Kidney epithelial cell (primary cell): ENCODE results near the gene BIRC7. TPM values are rescaled to one million over a fixed set of nuclear protein-coding genes. Genes with fewer than 3 reads are reported as not detected.

Experiments
- DNase-seq: peaks from one replicate; pipeline ENCODE4 v3.0.0-alpha.2; 2010; ENCODE audit warnings: low read depth
- H3K27me3 ChIP-seq: 2 replicates; pipeline ENCODE4 v1.6.0; 2011; ENCODE audit warnings: low read length; ENCODE audit not compliant: control insufficient read depth, insufficient read depth
- H3K36me3 ChIP-seq: 2 replicates; pipeline ENCODE4 v1.5.1; 2011; ENCODE audit warnings: low read length; ENCODE audit not compliant: control insufficient read depth, insufficient read depth
- H3K4me3 ChIP-seq: 2 replicates; pipeline ENCODE4 v1.5.1; 2011; ENCODE audit warnings: low read depth, mild to moderate bottlenecking, control low read depth, low read length
- total RNA-seq: library from RNA; depleted of rRNA; stranded (reverse); fragments of >200 nt; gene quantifications from 2 replicates; pipeline ENCODE4 v1.2.3, GENCODE V29; 2015
- TF ChIP-seq, protein P1 (sequence below): IDR thresholded peaks from 2 replicates; pipeline ENCODE4 v1.5.1; 2011; ENCODE audit warnings: mild to moderate bottlenecking, moderate library complexity, low read length, control low read depth, inconsistent platforms; ENCODE audit not compliant: insufficient read depth, poor library complexity, severe bottlenecking

The BIRC7 gene, protein sequence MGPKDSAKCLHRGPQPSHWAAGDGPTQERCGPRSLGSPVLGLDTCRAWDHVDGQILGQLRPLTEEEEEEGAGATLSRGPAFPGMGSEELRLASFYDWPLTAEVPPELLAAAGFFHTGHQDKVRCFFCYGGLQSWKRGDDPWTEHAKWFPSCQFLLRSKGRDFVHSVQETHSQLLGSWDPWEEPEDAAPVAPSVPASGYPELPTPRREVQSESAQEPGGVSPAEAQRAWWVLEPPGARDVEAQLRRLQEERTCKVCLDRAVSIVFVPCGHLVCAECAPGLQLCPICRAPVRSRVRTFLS
- total RNA-seq: 12.8 and 19.2 TPM in 2 replicates

DNA sequence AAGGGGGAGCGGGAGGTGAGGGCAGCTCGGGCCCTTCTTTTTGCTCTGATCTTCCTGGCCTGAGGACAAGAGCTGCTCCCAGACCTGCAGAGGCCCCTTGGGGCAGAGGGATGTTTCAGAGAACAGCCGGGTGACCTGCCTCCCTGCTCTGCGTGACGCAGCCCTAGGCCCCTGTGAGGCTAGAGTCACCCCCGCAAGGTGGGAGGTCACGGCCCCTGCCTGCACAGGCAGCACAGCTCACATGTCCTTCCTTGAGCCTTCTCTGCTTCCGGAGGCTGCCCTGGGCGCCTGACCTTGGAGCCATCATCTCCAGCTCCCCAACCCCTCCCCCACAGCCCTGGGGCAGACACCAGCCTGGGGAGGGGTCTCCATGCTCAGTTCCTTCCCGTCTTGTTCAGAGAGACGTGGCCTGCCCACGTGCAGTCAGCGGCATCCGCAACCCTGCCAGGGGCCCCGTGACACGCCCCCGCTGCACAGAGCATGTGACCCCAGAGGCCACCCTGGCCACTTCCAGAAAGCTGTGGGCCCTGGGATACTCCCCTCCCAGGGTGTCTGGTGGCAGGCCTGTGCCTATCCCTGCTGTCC lies at the start of gene BIRC7:
BIRC7 (plus strand) TSS at position 507 of the 585 bp plus-strand sequence. CDS start 192 bp downstream, outside the sequence.
- H3K4me3 ChIP-seq: no peak within 1 kb of the TSS
- TF ChIP-seq, protein P1, sequence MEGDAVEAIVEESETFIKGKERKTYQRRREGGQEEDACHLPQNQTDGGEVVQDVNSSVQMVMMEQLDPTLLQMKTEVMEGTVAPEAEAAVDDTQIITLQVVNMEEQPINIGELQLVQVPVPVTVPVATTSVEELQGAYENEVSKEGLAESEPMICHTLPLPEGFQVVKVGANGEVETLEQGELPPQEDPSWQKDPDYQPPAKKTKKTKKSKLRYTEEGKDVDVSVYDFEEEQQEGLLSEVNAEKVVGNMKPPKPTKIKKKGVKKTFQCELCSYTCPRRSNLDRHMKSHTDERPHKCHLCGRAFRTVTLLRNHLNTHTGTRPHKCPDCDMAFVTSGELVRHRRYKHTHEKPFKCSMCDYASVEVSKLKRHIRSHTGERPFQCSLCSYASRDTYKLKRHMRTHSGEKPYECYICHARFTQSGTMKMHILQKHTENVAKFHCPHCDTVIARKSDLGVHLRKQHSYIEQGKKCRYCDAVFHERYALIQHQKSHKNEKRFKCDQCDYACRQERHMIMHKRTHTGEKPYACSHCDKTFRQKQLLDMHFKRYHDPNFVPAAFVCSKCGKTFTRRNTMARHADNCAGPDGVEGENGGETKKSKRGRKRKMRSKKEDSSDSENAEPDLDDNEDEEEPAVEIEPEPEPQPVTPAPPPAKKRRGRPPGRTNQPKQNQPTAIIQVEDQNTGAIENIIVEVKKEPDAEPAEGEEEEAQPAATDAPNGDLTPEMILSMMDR: no peak

DNA sequence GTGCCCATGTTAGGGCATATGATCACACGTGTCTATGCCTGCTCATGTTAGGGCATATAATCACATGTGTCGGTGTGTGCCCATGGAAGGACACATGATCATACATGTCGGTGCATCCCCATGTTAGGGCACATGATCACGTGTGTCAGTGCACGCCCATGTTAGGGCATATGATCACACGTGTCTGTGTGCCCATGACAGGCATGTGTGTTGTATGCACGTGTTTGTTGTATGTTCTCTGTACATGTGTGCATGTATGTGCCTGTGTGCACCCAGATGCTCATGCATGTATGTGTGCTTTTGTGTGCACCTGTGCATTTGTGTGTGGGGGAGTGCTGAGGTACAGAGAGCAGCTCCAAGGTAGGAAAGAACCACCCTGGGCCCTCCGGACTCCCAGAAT lies 49.6 kb upstream of the BIRC7 start:
- H3K36me3 ChIP-seq: no peaks in the 10 kb centered on the region
- TF ChIP-seq, protein P1: no peak
- no peak for DNase-seq
- peaks cover 24% of the 10 kb centered on the region for H3K27me3 ChIP-seq
- no peak overlapping the region for H3K4me3 ChIP-seq

More for the DNA sequence above, at the start of gene BIRC7:
- no peak for DNase-seq
- H3K27me3 ChIP-seq: peaks cover 2% of the 10 kb centered on the region
- no peaks in the 10 kb centered on the region for H3K36me3 ChIP-seq

DNA sequence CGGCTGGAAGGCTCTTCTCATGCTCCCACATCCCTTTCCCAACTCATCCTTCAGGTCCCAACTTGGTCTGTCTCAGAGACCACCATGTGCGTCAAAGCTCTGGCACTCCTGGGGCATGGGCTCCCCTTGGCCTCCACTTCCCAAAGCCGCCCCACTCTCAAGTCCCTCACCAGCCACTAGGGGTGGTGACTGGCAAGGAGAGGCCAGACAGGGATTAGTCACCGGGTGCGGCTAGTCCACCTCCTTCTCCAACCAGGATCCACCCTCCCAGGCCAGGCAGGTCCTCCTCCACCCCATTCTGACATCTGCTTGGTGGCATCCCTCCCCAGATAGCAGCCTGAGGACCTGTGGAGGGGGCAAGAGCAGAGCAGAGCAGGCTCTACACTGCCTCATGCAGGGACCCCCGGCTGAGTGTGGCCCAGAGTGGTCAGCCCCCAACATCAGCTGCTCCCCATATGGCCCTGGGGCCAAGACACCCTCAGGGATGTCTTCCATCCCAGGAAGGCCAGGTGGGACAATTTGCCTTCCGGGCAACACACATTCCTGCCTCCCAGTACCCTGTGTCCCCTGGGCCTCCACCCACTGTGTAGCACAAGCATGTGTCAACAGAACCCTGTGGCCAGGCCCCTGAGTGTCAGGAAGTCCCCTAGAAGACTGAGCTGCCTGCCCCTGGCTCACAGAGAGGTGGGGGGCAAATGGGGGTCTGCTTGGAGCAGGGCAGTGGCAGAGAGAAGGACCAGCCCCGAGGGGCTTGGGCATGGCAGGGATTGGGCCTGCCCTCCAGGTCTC lies 49.0 kb upstream of the BIRC7 start:
- Histone ChIP-seq H3K36me3 (no peaks in the 10 kb centered on the region), H3K4me3 (no peak overlapping the region), H3K27me3 (peaks cover 19% of the 10 kb centered on the region)
- no peak for DNase-seq
- TF ChIP-seq, protein P1: peak; percentile 22

DNA sequence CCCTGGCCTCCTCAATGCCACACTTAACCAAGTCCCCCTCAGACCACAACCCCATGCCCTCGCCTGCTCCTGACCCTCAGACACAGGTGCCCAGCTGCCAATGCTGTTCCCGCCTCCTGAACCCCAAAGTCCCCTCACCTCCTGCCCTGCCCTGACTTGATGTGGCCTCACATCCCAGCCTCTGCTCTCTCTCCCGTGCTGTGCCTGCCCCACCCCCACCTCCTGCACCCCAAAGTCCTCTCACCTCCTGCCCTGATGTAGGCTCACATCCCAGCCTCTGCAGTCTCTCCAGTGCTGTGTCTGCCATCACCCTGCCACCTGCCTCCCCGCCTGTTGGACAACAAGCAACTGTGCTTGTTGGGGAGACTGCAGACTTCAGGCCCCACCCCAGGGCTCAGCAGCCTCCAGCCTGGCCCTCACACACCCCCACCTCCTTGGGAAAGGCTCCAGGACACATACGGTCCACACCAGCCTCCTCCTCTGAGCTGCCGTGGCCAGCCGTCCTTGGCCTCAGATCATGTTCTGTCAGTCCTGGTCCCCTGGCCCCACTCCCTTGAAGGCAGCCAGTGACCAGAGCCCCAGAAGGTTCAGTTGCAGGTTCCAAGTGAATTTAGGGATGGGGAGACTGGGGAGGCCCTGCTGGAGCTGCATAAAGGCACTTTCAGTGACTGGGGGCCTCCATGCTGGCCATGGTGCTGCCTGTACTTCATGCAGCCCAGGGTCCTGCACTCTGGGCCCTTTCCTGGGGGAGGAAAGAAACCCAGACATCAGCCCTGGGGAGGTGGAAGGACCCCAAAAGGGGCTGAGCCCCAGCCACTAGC lies 48.2 kb upstream of the BIRC7 start:
- H3K27me3 ChIP-seq: peaks cover 16% of the 10 kb centered on the region
- no peak for DNase-seq
- TF ChIP-seq, protein P1: no peak
- H3K36me3 ChIP-seq: no peaks in the 10 kb centered on the region
- H3K4me3 ChIP-seq: no peak overlapping the region

DNA sequence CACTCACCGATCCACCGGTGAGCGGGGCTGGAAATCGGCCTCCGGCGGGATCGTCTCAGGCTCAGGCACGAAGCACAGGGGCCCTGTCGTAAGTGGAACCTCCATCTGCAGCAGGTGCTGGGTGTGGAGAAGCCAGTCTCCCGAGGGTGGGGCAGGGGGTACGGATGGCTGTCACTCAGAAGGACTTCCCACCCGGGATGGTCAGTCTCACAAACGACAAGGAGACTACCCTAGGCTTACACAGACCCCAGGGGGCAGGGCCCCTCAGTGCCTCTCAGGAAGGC lies 47.6 kb upstream of the BIRC7 start:
- TF ChIP-seq, protein P1: no peak
- H3K4me3 ChIP-seq: no peak overlapping the region
- no peak for DNase-seq
- no peaks in the 10 kb centered on the region for H3K36me3 ChIP-seq
- H3K27me3 ChIP-seq: peaks cover 11% of the 10 kb centered on the region
